Neutrophil (primary cell): ENCODE measurements around the gene RPTOR.

Source experiments
- H3K27ac ChIP-seq: fragments of 200-600 bp; sonication (generic); 2 replicates; pipeline ENCODE4 v1.5.1; 2016; ENCODE audit warnings: mild to moderate bottlenecking, moderate library complexity
- H3K27me3 ChIP-seq: fragments of 200-600 bp; sonication (generic); 2 replicates; pipeline ENCODE4 v1.6.0; 2016; ENCODE audit warnings: mild to moderate bottlenecking
- H3K36me3 ChIP-seq: fragments of 200-600 bp; sonication (generic); 2 replicates; pipeline ENCODE4 v1.5.1; 2017
- H3K4me1 ChIP-seq, 2 experiments: fragments of 200-600 bp in 1 of 2; sonication (generic) in 1 of 2; 1 replicate in 1 of 2; 2 replicates in 1 of 2; pipeline versions ENCODE4 v1.5.1 to v1.6.1; 2013 to 2016; ENCODE audit warnings: low read depth in 1 of 2, low read length in 1 of 2, mild to moderate bottlenecking in 1 of 2, moderate library complexity in 1 of 2; ENCODE audit not compliant: control insufficient read depth in 1 of 2, insufficient read depth in 1 of 2
- H3K4me3 ChIP-seq, 2 experiments: fragments of 200-600 bp in 1 of 2; sonication (generic) in 1 of 2; 1 replicate in 1 of 2; 2 replicates in 1 of 2; pipeline ENCODE4 v1.5.1; 2013 to 2016; ENCODE audit warnings: low read depth in 1 of 2, low read length in 1 of 2, mild to moderate bottlenecking in 1 of 2, moderate library complexity in 1 of 2
- H3K9me3 ChIP-seq: fragments of 200-600 bp; sonication (generic); 2 replicates; pipeline ENCODE4 v1.5.1; 2016
- TF ChIP-seq, protein P1 (sequence below): fragments of 200-600 bp; sonication (generic); IDR thresholded peaks from 2 replicates; pipeline ENCODE4 v1.5.1; 2016; ENCODE audit warnings: antibody characterized with exemption

RPTOR gene

DNA sequence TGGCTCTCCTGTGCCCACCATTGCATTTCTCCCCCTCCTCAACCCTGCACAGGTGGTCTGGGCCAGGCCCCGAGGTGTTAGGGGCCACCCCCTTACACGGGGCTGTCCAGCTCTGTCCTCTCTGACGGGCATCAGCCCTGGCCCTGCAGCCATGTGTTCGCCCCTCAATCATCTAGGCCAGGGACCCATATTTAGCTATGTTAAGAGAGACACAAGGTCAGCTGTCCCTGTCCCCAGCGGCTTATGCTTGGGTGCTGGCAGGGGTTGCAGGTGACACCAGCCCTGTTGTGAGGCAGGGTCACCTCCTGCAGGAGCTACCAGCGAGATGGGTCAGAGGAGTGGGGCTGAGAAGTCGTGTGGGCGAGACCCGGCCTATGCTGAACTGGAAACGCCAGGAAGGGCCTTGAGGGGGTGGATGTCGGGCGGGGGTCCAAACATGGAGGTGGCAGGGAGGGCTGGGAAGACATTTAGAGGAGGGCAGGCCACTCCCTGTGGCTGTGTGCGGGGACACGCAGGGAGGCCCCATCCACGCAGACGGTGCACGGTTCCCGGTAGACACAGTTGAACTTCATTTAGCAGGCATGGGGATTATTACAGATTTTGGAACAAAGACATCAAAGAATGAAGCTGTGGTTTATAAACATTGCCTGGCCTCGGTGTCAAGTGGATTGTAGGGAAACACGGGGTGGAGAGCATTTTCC, 313.8 kb downstream of the RPTOR start:
- H3K27ac ChIP-seq = no peak overlapping the region
- no peaks in the 10 kb centered on the region for H3K36me3 ChIP-seq
- H3K4me1 ChIP-seq = peaks cover 18 to 23% of the 10 kb centered on the region in 2 experiments
- TF ChIP-seq, protein P1, sequence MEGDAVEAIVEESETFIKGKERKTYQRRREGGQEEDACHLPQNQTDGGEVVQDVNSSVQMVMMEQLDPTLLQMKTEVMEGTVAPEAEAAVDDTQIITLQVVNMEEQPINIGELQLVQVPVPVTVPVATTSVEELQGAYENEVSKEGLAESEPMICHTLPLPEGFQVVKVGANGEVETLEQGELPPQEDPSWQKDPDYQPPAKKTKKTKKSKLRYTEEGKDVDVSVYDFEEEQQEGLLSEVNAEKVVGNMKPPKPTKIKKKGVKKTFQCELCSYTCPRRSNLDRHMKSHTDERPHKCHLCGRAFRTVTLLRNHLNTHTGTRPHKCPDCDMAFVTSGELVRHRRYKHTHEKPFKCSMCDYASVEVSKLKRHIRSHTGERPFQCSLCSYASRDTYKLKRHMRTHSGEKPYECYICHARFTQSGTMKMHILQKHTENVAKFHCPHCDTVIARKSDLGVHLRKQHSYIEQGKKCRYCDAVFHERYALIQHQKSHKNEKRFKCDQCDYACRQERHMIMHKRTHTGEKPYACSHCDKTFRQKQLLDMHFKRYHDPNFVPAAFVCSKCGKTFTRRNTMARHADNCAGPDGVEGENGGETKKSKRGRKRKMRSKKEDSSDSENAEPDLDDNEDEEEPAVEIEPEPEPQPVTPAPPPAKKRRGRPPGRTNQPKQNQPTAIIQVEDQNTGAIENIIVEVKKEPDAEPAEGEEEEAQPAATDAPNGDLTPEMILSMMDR = no peak
- H3K27me3 ChIP-seq = no peaks in the 10 kb centered on the region
- no peak overlapping the region for H3K4me3 ChIP-seq
- no peaks in the 10 kb centered on the region for H3K9me3 ChIP-seq

DNA sequence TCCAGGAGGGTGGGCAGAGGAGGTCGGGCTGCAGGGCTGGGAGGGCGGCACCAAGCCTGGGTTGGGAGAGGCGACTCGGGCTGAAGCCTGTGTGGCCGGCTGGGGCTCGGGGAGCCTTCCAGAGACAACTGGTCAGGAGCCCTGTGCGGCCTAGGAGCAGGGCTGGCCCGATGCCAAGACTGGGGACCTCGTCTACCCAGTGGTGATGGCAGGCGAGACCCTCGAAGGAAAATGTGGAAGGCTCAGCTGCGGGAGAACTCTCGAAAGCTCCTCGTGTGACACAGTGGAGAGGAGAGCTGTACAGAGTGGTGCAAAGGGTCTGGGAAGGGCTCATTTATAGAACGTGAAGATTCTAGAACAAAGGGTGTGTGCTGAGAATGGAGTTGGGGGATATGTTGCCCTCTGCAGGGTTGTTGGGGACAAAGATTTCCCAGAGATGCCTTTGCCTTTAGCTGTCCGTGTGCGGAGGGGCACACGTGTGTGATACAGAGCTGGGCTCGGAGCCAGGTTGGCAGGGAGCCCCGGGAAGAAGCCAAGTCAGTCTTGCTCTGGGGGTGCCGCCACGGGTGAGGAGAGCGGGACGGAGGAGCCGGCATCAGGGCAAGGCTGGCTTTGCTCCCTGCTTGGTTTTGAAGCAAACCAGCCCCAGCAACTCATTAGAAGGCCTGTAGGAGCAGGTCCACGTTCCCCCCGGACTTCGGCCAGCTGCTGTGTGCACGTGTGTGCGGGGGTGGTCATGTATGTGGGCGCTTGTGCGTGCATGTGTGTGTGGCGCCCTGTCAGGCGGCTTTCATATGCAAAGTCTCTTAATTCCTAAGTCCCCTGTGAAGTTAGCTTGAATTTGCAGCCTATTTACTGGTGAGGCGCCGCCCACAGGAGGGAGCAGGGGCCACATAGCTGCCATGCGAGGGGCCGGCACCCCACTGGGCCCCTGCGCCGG, 314.6 kb downstream of the RPTOR start:
- Histone ChIP-seq H3K9me3 (no peaks in the 10 kb centered on the region), H3K4me1 (peaks cover 18 to 23% of the 10 kb centered on the region in 2 experiments), H3K4me3 (no peak overlapping the region), H3K27ac (no peak overlapping the region), H3K27me3 (no peaks in the 10 kb centered on the region), H3K36me3 (no peaks in the 10 kb centered on the region)
- TF ChIP-seq, protein P1 = no peak

DNA sequence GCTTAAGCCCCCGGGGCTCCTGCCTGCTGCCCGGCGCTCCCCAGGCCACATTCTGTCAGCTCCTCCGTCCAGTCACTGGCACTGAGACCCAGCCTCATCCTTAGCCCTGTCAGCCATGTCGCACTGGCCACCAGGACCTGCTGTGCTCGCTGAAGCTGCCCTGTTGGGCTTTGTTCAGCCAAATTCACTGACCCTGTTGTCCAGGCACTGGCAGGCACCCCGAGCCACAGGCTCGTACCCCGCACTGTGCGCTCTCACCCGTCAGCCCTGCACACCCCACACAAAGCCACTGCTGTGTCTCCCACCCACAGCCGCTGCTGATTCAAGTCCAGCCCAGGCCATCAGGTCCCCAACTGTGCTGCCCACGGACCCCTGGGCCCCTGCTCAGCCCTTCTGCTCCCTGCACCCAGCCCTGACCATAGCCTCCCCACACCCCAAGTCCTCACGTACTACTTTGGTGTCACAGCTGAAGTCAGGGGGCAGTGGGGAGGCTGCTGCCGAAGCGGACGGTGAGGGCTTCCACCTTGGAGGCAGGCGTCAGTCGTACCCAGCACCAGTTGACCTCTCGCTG, 315.5 kb downstream of the RPTOR start:
- no peaks in the 10 kb centered on the region for H3K36me3 ChIP-seq
- TF ChIP-seq, protein P1 = no peak
- no peak overlapping the region for H3K4me3 ChIP-seq
- no peak overlapping the region for H3K27ac ChIP-seq
- peaks cover 18 to 23% of the 10 kb centered on the region in 2 experiments for H3K4me1 ChIP-seq
- no peaks in the 10 kb centered on the region for H3K9me3 ChIP-seq
- no peaks in the 10 kb centered on the region for H3K27me3 ChIP-seq

DNA sequence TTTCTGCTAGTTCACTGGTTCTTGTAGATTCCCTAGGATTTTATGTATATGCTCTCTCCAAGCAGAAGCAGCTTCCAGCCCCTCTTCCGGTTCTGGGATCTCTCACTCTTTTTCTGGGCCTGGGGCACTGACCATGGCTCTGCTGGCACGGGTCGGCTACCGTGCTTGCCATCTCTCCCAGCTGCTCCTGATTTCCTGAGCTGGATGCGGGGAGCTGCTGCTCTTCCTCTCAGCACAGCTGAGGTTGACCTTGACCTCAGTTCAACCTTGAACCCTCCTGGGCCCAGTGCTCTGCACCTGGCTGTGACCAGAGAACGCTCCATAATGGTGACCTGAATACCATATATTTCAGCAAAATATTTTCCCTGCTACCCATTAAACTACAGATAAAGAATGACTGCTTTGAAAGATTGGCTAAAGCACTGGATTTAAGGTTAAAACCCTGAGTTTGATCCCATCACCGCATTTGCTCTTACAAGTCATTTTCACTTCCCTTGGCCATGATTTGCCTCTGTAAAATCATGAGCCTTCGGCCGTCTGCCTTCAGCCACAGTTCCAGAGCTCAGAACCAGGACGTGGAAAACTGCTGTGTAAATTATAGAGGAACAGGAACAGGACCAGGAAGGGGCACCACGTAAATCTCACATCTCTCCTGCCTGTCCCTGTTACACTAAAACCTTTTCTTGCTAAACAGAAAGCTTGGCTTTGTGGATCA, 316.2 kb downstream of the RPTOR start:
- H3K9me3 ChIP-seq = no peaks in the 10 kb centered on the region
- H3K4me1 ChIP-seq = peaks cover 18 to 23% of the 10 kb centered on the region in 2 experiments
- H3K36me3 ChIP-seq = no peaks in the 10 kb centered on the region
- H3K27ac ChIP-seq = no peak overlapping the region
- no peaks in the 10 kb centered on the region for H3K27me3 ChIP-seq
- TF ChIP-seq, protein P1 = no peak
- no peak overlapping the region for H3K4me3 ChIP-seq

DNA sequence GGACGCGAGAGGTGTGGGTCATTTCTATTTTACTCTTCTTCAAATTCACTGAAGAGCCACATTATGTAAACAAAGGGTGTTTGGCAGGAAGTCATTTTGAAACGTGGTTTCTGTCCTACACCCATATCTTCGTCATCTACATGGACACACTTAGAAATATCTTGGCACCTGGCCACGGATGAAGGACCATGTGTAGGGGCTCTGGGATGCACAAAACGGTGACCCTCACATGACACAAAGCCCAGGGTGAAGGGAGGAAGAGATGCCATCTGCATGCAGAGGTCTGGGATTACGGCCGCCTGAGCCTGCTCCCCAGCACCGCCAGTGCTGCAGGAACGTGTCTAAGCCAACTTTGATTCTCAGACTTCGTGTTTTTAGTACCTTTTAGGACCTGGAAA, 316.8 kb downstream of the RPTOR start:
- Histone ChIP-seq H3K9me3 (no peaks in the 10 kb centered on the region), H3K27me3 (no peaks in the 10 kb centered on the region), H3K27ac (no peak overlapping the region), H3K4me3 (no peak overlapping the region), H3K4me1 (peaks cover 14 to 19% of the 10 kb centered on the region in 2 experiments), H3K36me3 (no peaks in the 10 kb centered on the region)
- TF ChIP-seq, protein P1 = no peak
